ENCODE measurements around the gene LRRC8D.

LRRC8D gene

DNA sequence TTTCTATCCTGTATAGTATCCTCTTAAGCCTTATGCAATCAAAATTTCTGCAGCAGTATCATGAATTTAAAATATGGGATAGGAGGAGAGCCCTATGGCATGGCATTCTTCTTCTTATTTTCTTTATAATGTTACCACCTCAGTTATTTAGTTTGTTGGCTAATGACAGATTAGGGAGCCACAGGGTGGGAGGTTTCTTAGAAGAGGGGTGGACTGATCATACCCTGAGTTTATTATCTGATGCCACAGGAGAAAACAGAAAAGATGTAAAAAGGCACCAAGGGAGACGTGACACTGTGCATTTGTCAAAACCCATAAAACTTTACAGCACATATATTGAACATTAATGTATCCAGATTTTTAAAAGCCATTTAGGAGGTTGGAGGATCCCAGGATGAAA, 66.9 kb downstream of the LRRC8D start:
- peaks cover 0 to 66% of the 10 kb centered on the region in 2 donors for H3K36me3 ChIP-seq (replicated peaks in 1 of 2; ENCODE audit: control insufficient read depth in 2 of 2, insufficient read depth in 2 of 2, low read length in 2 of 2)
- WGBS, 2 donors (ENCODE audit: extremely low coverage in 2 of 2, insufficient read length in 2 of 2, insufficient replicate concordance in 1 of 2): no CpG with 5 or more reads among the region's 1 CpG

DNA sequence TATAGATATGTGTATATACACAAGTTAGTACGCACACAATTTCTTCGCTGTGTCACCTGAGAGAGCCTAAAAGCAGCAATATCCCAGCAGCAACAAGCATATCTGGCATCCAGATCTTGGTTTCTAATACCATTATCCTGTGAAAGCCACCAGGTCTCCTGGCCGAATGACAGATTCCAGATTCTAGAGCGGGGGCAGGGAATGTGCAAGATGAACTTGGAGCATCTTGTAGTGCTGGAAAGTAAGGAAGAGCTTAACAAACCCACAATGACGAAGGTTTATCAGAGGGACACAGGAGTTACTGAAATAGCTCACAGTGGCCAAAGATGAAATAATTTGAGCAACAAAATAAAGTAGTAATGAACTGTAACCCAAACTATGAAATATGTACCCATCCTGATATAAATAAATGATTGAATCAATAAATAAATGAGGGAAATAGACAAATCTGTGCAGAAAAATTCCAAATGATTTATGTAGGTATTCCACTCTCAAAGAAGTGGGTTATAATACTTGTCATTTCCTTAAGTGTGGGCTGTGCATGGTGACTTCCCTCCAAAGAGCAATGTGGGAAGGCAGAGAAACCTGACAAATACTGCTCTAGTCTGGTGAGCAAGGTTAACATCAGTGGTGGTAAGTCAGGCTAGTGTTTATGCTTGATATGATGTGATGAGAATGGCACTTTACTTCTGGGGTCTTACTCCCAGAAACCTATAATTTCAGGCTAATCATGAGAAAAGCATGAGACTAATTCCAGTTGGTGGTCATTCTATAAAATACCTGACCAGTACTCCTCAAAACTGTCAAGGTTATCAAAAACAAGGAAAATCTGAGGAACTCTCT, 67.9 kb downstream of the LRRC8D start:
- H2BK5ac ChIP-seq (ENCODE audit: low read length): no peak overlapping the region
- H4K8ac ChIP-seq (ENCODE audit: low read depth, low read length): no peak overlapping the region
- no peak overlapping the region for H2BK120ac ChIP-seq (ENCODE audit: low read depth, low read length)
- H3K27ac ChIP-seq (replicated peaks; ENCODE audit: low read length): no peak overlapping the region
- H3K18ac ChIP-seq (ENCODE audit: low read length): no peak overlapping the region
- H2AFZ ChIP-seq (ENCODE audit: low read length): no peak overlapping the region
- H3K36me3 ChIP-seq (replicated peaks in 1 of 2; ENCODE audit: control insufficient read depth in 2 of 2, insufficient read depth in 2 of 2, low read length in 2 of 2): peaks cover 0 to 62% of the 10 kb centered on the region in 2 donors
- H2AK5ac ChIP-seq (ENCODE audit: low read depth, low read length): no peak overlapping the region
- peaks cover 0 to 2% of the 10 kb centered on the region in 2 donors for H3K4me1 ChIP-seq (ENCODE audit: control insufficient read depth in 2 of 2, insufficient read depth in 1 of 2, low read depth in 1 of 2, low read length in 2 of 2)
- H2BK15ac ChIP-seq (ENCODE audit: low read length): no peak overlapping the region
- no CpG with 5 or more reads among the region's 5 CpGs for WGBS, 2 donors (ENCODE audit: extremely low coverage in 2 of 2, insufficient read length in 2 of 2, insufficient replicate concordance in 1 of 2)
- DNase-seq (ENCODE audit: low spot score): no peak
- no peak overlapping the region for H3K14ac ChIP-seq (ENCODE audit: low read length)
- no peak overlapping the region for H2BK12ac ChIP-seq (ENCODE audit: low read length)
- H3K27me3 ChIP-seq (ENCODE audit: control insufficient read depth in 3 of 3, insufficient read depth in 3 of 3, low read depth in 1 of 3, low read length in 3 of 3): no peaks in the 10 kb centered on the region
- no peak overlapping the region for H3K4me3 ChIP-seq (ENCODE audit: low read length in 2 of 2)
- no peak overlapping the region for H3K4me2 ChIP-seq (ENCODE audit: insufficient read depth, low read length, poor library complexity, severe bottlenecking)
- no peak overlapping the region for H3K23ac ChIP-seq (ENCODE audit: low read depth, low read length, poor library complexity)
- no peaks in the 10 kb centered on the region for H3K79me1 ChIP-seq (ENCODE audit: low read depth, low read length)
- no peak overlapping the region for H4K91ac ChIP-seq (ENCODE audit: low read depth, low read length, poor library complexity)
- H3K9me3 ChIP-seq (replicated peaks in 1 of 2; ENCODE audit: control insufficient read depth in 2 of 2, insufficient read depth in 1 of 2, low read depth in 1 of 2, low read length in 2 of 2): peaks cover 0 to 13% of the 10 kb centered on the region in 2 donors
- H3K4ac ChIP-seq (ENCODE audit: low read length): no peak overlapping the region
- no peak overlapping the region for H3K9ac ChIP-seq (ENCODE audit: low read depth, low read length, poor library complexity)

More for the DNA sequence above, 66.9 kb downstream of the LRRC8D start:
- Histone ChIP-seq H2AK5ac (ENCODE audit: low read depth, low read length) (no peak overlapping the region), H3K79me1 (ENCODE audit: low read depth, low read length) (peaks cover 1% of the 10 kb centered on the region), H2BK15ac (ENCODE audit: low read length) (no peak overlapping the region), H3K23ac (ENCODE audit: low read depth, low read length, poor library complexity) (no peak overlapping the region), H3K9me3 (replicated peaks in 1 of 2; ENCODE audit: control insufficient read depth in 2 of 2, insufficient read depth in 1 of 2, low read depth in 1 of 2, low read length in 2 of 2) (peaks cover 0 to 15% of the 10 kb centered on the region in 2 donors), H3K27ac (replicated peaks; ENCODE audit: low read length) (no peak overlapping the region), H2BK5ac (ENCODE audit: low read length) (no peak overlapping the region), H3K14ac (ENCODE audit: low read length) (no peak overlapping the region), H3K18ac (ENCODE audit: low read length) (no peak overlapping the region), H3K9ac (ENCODE audit: low read depth, low read length, poor library complexity) (no peak overlapping the region), H2BK120ac (ENCODE audit: low read depth, low read length) (no peak overlapping the region), H3K4me3 (ENCODE audit: low read length in 2 of 2) (no peak overlapping the region), H3K4ac (ENCODE audit: low read length) (no peak overlapping the region), H4K91ac (ENCODE audit: low read depth, low read length, poor library complexity) (no peak overlapping the region), H3K4me1 (ENCODE audit: control insufficient read depth in 2 of 2, insufficient read depth in 1 of 2, low read depth in 1 of 2, low read length in 2 of 2) (peaks cover 0 to 2% of the 10 kb centered on the region in 2 donors), H2BK12ac (ENCODE audit: low read length) (no peak overlapping the region), H2AFZ (ENCODE audit: low read length) (no peak overlapping the region), H3K4me2 (ENCODE audit: insufficient read depth, low read length, poor library complexity, severe bottlenecking) (no peak overlapping the region), H4K8ac (ENCODE audit: low read depth, low read length) (no peak overlapping the region), H3K27me3 (ENCODE audit: control insufficient read depth in 3 of 3, insufficient read depth in 3 of 3, low read depth in 1 of 3, low read length in 3 of 3) (no peaks in the 10 kb centered on the region)
- DNase-seq (ENCODE audit: low spot score): no peak

DNA sequence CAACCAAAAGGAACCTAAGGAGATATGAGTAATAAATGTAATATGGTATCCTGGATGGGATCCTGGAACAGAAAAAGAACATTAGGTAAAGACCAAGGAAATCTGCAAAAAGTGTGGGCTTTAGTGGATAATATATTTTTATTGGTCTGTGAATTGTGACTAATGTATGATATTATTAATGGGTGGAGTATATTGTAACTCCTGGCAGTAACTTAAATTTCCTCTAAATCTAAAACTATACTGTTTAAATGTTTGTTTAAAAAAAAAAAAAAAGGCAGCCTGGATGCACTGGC, 68.4 kb downstream of the LRRC8D start:
- no peak overlapping the region for H3K27ac ChIP-seq (replicated peaks; ENCODE audit: low read length)
- H3K4me2 ChIP-seq (ENCODE audit: insufficient read depth, low read length, poor library complexity, severe bottlenecking): no peak overlapping the region
- peaks cover 0 to 56% of the 10 kb centered on the region in 2 donors for H3K36me3 ChIP-seq (replicated peaks in 1 of 2; ENCODE audit: control insufficient read depth in 2 of 2, insufficient read depth in 2 of 2, low read length in 2 of 2)
- H2BK5ac ChIP-seq (ENCODE audit: low read length): no peak overlapping the region
- no peak overlapping the region for H3K14ac ChIP-seq (ENCODE audit: low read length)
- H2BK15ac ChIP-seq (ENCODE audit: low read length): no peak overlapping the region
- H3K4me1 ChIP-seq (ENCODE audit: control insufficient read depth in 2 of 2, insufficient read depth in 1 of 2, low read depth in 1 of 2, low read length in 2 of 2): peaks cover 0 to 2% of the 10 kb centered on the region in 2 donors
- H4K8ac ChIP-seq (ENCODE audit: low read depth, low read length): no peak overlapping the region
- no peak overlapping the region for H4K91ac ChIP-seq (ENCODE audit: low read depth, low read length, poor library complexity)
- no peak overlapping the region for H2BK120ac ChIP-seq (ENCODE audit: low read depth, low read length)
- H3K18ac ChIP-seq (ENCODE audit: low read length): no peak overlapping the region
- H3K27me3 ChIP-seq (ENCODE audit: control insufficient read depth in 3 of 3, insufficient read depth in 3 of 3, low read depth in 1 of 3, low read length in 3 of 3): no peaks in the 10 kb centered on the region
- H2AFZ ChIP-seq (ENCODE audit: low read length): no peak overlapping the region
- no peak overlapping the region for H3K4ac ChIP-seq (ENCODE audit: low read length)
- no peak overlapping the region for H3K23ac ChIP-seq (ENCODE audit: low read depth, low read length, poor library complexity)
- H2AK5ac ChIP-seq (ENCODE audit: low read depth, low read length): no peak overlapping the region
- H3K9me3 ChIP-seq (replicated peaks in 1 of 2; ENCODE audit: control insufficient read depth in 2 of 2, insufficient read depth in 1 of 2, low read depth in 1 of 2, low read length in 2 of 2): peaks cover 0 to 13% of the 10 kb centered on the region in 2 donors
- DNase-seq (ENCODE audit: low spot score): no peak
- H2BK12ac ChIP-seq (ENCODE audit: low read length): no peak overlapping the region
- H3K79me1 ChIP-seq (ENCODE audit: low read depth, low read length): no peaks in the 10 kb centered on the region
- no peak overlapping the region for H3K4me3 ChIP-seq (ENCODE audit: low read length in 2 of 2)
- H3K9ac ChIP-seq (ENCODE audit: low read depth, low read length, poor library complexity): no peak overlapping the region

DNA sequence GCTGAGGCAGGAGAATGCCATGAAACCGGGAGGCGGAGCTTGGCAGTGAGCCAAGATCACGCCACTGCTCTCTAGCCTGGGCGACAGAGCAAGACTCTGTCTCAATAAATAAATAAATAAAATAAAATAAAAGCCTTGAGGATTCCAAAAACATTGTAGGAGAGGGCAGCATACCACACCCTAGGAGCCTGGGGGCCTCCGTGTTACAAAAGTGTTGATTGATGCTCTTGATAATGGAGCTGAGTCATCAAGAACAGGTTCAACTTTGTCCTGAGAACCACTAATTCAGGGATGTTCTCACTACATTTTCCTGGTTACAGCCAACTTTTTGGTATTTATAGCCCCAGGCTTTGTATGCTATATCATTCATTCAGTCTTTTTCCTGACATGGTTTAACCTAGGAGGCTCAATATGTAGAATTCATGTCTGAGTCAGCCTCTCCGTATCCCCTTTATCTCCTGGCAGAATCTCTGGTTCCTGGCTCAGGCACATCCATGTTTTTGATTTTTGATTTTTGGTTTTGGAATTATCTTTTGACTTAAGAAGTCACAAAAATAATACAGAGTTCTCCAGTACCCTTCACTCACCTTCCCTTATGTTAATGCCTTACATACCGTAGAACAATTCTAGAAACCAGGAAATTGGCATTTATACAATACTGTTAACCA, 69.4 kb downstream of the LRRC8D start:
- Histone ChIP-seq H2BK120ac (ENCODE audit: low read depth, low read length) (no peak overlapping the region), H3K4me2 (ENCODE audit: insufficient read depth, low read length, poor library complexity, severe bottlenecking) (no peak overlapping the region), H4K91ac (ENCODE audit: low read depth, low read length, poor library complexity) (no peak overlapping the region), H3K4ac (ENCODE audit: low read length) (no peak overlapping the region), H3K9ac (ENCODE audit: low read depth, low read length, poor library complexity) (no peak overlapping the region), H2BK12ac (ENCODE audit: low read length) (no peak overlapping the region), H3K27me3 (ENCODE audit: control insufficient read depth in 3 of 3, insufficient read depth in 3 of 3, low read depth in 1 of 3, low read length in 3 of 3) (no peaks in the 10 kb centered on the region), H3K14ac (ENCODE audit: low read length) (no peak overlapping the region), H2AFZ (ENCODE audit: low read length) (no peak overlapping the region), H3K27ac (replicated peaks; ENCODE audit: low read length) (no peak overlapping the region), H3K4me1 (ENCODE audit: control insufficient read depth in 2 of 2, insufficient read depth in 1 of 2, low read depth in 1 of 2, low read length in 2 of 2) (peaks cover 0 to 2% of the 10 kb centered on the region in 2 donors), H3K36me3 (replicated peaks in 1 of 2; ENCODE audit: control insufficient read depth in 2 of 2, insufficient read depth in 2 of 2, low read length in 2 of 2) (peaks cover 0 to 57% of the 10 kb centered on the region in 2 donors), H3K79me1 (ENCODE audit: low read depth, low read length) (no peaks in the 10 kb centered on the region), H2BK5ac (ENCODE audit: low read length) (no peak overlapping the region), H4K8ac (ENCODE audit: low read depth, low read length) (no peak overlapping the region), H2AK5ac (ENCODE audit: low read depth, low read length) (no peak overlapping the region), H3K23ac (ENCODE audit: low read depth, low read length, poor library complexity) (no peak overlapping the region), H2BK15ac (ENCODE audit: low read length) (no peak overlapping the region), H3K9me3 (replicated peaks in 1 of 2; ENCODE audit: control insufficient read depth in 2 of 2, insufficient read depth in 1 of 2, low read depth in 1 of 2, low read length in 2 of 2) (peaks cover 0 to 13% of the 10 kb centered on the region in 2 donors), H3K4me3 (ENCODE audit: low read length in 2 of 2) (no peak overlapping the region), H3K18ac (ENCODE audit: low read length) (no peak overlapping the region)
- no peak for DNase-seq (ENCODE audit: low spot score)
- WGBS, 2 donors (ENCODE audit: extremely low coverage in 2 of 2, insufficient read length in 2 of 2, insufficient replicate concordance in 1 of 2): no CpG with 5 or more reads among the region's 7 CpGs
